ENCODE measurements around the gene SNCAIP.
"Not testable (repeated sequence)": the region's sequence is repeated elsewhere in the genome, so short reads cannot be mapped to it uniquely, and the experiment has no call there.

The SNCAIP gene

GRCh38 chr5:122470365-122470764 lies 158.3 kb downstream of the SNCAIP start:
- no peak for DNase-seq

- no peak for DNase-seq
Measured at GRCh38 chr5:122471031-122471751, 159.2 kb downstream of the SNCAIP start.

- DNase-seq = no peak
Measured at GRCh38 chr5:122471752-122472061, 159.7 kb downstream of the SNCAIP start.

DNA sequence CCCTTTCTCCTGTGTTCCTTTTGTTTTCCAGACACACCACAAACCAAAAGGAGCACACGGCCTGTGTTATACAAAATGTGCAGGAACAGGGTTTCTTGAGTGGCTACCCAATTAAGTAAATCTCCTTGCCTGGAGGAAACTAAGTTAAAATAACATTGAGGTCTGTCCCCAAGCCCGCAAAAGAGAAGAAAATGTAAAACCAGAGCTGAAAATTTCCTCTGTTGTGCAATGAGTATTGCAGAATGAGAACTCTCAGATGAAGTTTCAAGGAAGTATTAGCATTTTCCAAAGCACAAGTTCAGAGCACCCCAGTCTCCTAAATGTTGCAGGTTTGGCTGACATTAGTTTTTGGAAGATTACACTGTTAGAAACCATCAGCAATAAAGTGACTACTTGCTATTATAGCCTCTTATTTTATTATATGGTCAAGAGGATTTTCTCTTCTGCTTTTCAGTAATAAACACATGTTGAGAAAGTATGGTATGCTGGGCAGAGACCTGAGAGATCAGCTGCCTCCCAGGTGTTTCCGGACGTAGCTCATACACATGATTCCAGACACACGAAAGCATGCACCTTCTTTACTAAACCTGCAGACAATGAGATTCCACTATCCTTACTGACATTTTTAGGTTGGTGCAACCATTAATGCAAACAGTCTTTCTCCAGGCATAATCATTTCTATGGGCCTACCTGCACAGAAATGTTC lies 161.3 kb downstream of the SNCAIP start:
- no peak for DNase-seq

DNA sequence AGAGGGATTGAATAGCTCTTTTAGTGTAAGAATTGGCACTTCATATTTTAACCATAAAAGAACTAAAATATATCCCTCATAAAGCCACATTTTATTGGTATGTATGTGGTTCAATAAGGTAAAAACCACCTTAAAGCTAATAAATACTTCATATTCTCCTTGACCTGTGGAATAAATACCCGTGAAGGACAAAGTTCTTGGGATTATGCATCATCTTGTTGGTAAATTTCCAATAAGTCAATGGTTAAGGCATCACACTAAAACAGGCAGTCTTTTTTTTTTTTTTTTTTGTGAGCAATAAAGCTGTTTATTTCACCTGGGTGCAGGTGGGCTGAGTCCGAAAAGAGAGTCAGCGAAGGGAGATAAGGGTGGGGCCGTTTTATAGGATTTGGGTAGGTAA lies 161.9 kb downstream of the SNCAIP start:
- no peak for DNase-seq

DNA sequence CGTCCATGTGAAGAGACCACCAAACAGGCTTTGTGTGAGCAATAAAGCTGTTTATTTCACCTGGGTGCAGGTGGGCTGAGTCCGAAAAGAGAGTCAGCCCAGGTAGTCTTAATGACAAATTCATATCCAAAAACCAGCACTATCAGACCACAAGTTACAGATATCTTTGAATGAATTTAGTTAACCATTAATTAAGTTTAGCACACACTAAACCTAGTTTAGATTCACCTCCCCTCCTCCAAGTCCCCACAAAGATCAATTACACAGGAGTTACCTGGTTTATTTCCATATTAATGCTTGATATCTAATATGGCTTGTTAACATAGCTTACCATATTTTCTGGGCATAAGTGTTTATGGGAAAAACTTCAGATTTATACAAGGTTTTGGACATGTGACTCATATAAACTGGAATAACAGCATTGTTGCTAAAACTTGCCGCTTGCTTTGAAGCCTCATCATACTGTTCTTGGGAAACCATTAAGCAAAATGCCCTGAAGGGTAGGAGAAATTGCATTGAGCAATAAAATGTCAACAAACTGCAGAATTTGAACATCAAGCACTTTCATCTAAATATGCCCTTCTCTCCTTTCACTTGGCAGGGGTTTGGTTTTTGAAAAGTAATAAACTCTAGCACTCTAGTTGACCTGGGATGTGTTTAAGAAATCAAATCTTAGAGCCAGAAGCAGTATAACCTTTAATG lies 166.9 kb downstream of the SNCAIP start:
- DNase-seq = no peak

GRCh38 chr5:122480146-122480545 lies 168.1 kb downstream of the SNCAIP start:
- DNase-seq = no peak

GRCh38 chr5:122484103-122484502 lies 172.1 kb downstream of the SNCAIP start:
- DNase-seq = no peak

GRCh38 chr5:122485226-122485625 lies 173.2 kb downstream of the SNCAIP start:
- no peak for DNase-seq

DNA sequence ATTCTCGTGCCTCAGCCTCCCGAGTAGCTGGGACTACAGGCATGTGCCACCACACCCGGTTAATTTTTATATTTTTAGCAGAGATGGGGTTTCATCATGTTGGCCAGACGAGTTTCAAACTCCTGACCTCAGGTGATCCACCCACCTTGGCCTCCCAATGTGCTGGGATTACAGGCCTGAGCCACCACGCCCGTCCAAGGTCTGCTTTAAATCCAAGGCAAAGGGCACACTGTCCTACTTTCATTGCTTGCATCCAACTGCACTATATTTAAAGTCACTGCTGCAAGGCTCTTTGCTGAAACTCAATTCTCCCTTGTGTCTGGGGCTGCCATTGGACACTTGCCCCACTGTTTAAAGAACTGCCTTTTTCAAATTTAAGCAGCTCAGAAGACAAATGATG lies 174.6 kb downstream of the SNCAIP start:
- not testable (repeated sequence) for DNase-seq

GRCh38 chr5:122490718-122491117 lies 178.7 kb downstream of the SNCAIP start:
- DNase-seq = no peak

GRCh38 chr5:122492675-122493074 lies 180.6 kb downstream of the SNCAIP start:
- peak; percentile 37 for DNase-seq

DNA sequence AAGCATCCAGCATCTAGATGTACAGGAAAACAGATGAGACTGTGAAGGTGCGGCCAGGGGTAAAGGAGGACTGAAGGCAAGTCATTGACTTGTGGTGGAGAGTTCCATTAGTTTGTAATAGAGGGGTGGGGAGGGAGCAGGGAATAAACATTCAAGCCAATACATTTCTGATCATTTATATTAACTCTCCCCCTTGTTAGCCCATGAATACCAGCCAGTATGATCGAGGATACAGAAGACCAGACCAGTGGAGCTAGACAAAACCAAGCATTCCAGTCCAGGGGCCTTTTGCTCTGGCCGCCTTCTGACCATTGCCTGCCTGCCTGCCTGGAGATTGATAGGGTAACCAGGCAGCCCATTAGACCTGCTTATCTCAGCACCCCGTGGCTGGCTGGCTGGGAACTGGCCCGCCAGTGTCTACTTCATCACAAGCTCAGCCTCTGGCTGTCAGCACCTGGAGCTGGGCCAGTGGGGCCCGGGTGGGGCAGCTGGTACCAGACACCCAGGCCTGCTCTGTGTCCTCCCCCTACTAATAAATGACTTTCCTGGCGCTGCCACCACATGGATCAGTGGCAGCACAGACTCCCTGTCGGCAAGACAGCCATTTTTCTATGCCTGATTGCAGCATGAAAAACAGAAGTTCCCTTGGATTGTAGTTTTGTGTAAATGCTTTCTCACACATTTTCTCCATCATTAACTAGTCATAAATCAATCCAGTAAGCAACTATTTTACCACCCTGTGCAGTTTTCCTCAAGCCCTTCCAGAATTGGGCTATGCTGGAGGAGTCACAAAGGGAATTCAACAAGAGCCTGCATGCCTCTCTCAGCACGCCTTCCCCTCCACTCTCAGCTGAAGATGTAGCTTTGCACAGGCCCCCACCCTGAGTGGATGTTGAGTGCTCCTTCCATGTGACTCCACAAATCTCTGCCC lies 181.3 kb downstream of the SNCAIP start:
- DNase-seq = no peak

- no peak for DNase-seq
Measured at GRCh38 chr5:122494109-122494508, 182.1 kb downstream of the SNCAIP start.

DNA sequence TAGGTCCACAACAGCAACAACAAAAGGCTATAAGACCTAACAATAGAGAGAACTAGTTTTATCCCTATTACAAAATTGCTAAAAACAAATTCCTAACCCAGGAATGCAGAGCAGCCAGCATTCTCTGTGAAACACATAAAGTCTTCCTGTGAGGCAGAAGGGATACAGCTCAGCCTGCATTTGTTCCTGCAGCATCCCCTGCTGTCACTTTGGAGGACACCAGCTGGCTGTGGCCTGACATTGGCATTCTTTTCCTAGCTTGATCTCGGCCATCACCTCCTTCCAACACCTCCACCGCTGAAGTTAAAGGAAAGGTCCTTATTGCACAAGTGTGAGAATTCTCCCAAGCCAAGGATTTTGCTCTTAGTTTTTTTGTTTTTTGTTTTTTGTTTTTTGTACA lies 186.1 kb downstream of the SNCAIP start:
- no peak for DNase-seq

DNA sequence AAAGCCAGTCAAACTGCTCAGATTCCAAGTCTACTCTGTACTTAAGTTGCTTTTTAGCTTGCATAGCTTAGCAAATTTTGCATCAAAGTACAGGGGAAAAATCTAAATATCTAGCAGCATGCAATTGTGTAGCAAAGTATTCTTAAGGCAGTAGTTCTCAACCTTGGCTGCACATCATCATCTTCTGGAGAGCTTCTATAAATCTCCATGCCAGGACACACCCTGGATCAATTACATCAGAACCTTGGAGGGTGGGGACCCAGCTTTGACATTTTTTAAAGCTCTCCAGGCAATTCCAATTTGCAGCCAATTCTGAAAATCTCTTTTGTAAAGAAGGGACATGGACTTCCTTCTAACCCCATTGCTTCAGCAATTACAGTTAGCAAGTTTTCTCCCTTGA lies 187.5 kb downstream of the SNCAIP start:
- DNase-seq = no peak

GRCh38 chr5:122500245-122501088 lies 188.4 kb downstream of the SNCAIP start:
- DNase-seq = peak; percentile 42

GRCh38 chr5:122501089-122501435 lies 189.0 kb downstream of the SNCAIP start:
- no peak for DNase-seq

DNA sequence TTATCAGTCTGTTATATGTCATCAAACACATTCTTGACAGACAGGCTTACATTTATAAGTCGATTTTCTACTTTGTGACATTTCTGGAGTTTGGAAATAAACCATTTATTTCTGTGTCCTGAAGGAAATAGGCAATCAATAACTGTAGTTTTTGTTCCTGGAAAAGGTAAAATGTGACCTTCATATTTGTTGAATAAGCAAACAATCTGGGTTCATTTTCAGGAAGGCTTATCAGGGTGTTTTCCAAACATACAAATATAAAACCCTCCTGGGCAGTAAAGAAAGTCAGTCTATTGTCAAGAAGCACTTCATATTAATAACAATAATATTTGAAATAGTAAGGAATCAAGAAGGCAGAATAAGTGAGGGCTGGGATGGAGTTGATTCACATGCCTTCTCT lies 195.0 kb downstream of the SNCAIP start:
- DNase-seq = no peak

- no peak for DNase-seq
Measured at GRCh38 chr5:122507581-122507980, 195.5 kb downstream of the SNCAIP start.

DNA sequence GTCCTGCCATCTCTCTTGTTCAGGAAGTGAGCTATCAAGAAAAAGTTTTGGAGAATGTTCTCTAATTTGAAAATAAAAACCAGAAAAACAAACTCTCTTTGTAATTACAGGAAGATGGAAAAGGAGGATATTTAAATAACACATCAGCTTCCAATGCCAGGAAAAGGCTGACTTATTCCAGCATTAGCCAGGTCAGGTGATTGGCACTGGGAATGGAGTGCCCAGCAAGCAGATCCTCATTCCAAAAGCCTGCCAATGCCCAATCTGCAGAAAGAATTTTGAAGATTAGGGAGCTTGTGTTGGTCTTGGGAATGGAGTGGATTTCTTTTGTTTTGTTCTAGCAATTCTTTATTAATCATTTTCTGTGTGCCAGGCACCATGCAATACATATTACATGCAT lies 196.6 kb downstream of the SNCAIP start:
- DNase-seq = no peak

Data from HCEC 1CT (cell line).